K562 (cell line): ENCODE measurements around the gene CRLF1. TPM values are rescaled to one million over a fixed set of nuclear protein-coding genes. Genes with fewer than 3 reads are reported as not detected.
A peak's percentile ranks its signal among the peaks of the same experiment; 100 is the strongest.

Experiments used
- ASH1L ChIP-seq: fragments of 450-650 bp; IDR thresholded peaks from 2 replicates; pipeline ENCODE4 v1.6.1; 2018; ENCODE audit warnings: borderline replicate concordance, mild to moderate bottlenecking, low read depth; ENCODE audit not compliant: partially characterized antibody
- BRD4 ChIP-seq: fragments of 200-600 bp; sonication (generic); IDR thresholded peaks from 2 replicates; pipeline ENCODE4 v1.6.1; 2017; ENCODE audit warnings: inconsistent platforms
- C11orf30 ChIP-seq: fragments of 450-650 bp; IDR thresholded peaks from 2 replicates; pipeline ENCODE4 v1.6.1; 2016; ENCODE audit warnings: low read depth, mild to moderate bottlenecking
- CTCF ChIP-seq, 3 experiments: IDR thresholded peaks in 2 of 3; conservative IDR thresholded peaks in 1 of 3; 2 replicates each; pipeline ENCODE4 v1.5.1; 2011 to 2012; ENCODE audit warnings: low read length in 3 of 3, mild to moderate bottlenecking in 3 of 3, control low read depth in 2 of 3, improper control_type of control experiment in 1 of 3, inconsistent platforms in 1 of 3, low read depth in 1 of 3, mixed read lengths in 1 of 3, moderate library complexity in 1 of 3; ENCODE audit not compliant: insufficient read depth in 2 of 3
- DEAF1 ChIP-seq: fragments of 450-650 bp; formaldehyde crosslinking; IDR thresholded peaks from 2 replicates; pipeline ENCODE4 v1.4.0; 2020; ENCODE audit warnings: mild to moderate bottlenecking, moderate library complexity
- DLX4 ChIP-seq: fragments of 250-450 bp; sonication (Bioruptor Pico); IDR thresholded peaks from 2 replicates; pipeline ENCODE4 v1.6.1; 2021; ENCODE audit warnings: mild to moderate bottlenecking
- FUS ChIP-seq: fragments of 200-400 bp; formaldehyde crosslinking; optimal IDR thresholded peaks from 2 replicates; pipeline ENCODE3; 2017; ENCODE audit warnings: low read depth, low read length
- JUN ChIP-seq, 2 experiments: sonication (generic) in 1 of 2; formaldehyde crosslinking in 1 of 2; IDR thresholded peaks; 2 replicates each; pipeline versions ENCODE4 v1.6.1 to v1.8.0; 2012 to 2022; ENCODE audit warnings: borderline replicate concordance in 2 of 2, mild to moderate bottlenecking in 2 of 2, improper control_type of control experiment in 1 of 2, low read depth in 1 of 2, low read length in 1 of 2, missing genetic modification reagents in 1 of 2
- KHSRP ChIP-seq: fragments of 450-650 bp; IDR thresholded peaks from 2 replicates; pipeline ENCODE4 v1.6.1; 2017
- MYNN ChIP-seq, 2 experiments: sonication (generic); formaldehyde crosslinking in 1 of 2; IDR thresholded peaks; 2 replicates each; pipeline versions ENCODE4 v1.5.0 to v1.6.1; 2016 to 2020; ENCODE audit warnings: antibody characterized with exemption in 1 of 2, missing genetic modification reagents in 1 of 2
- SNAPC5 ChIP-seq: fragments of 250-450 bp; sonication (Bioruptor Pico); IDR thresholded peaks from 2 replicates; pipeline ENCODE4 v1.8.0; 2021; ENCODE audit warnings: moderate library complexity, mild to moderate bottlenecking, inconsistent platforms
- STAT6 ChIP-seq: sonication (generic); formaldehyde crosslinking; IDR thresholded peaks from 2 replicates; pipeline ENCODE4 v1.8.1; 2023; ENCODE audit warnings: mild to moderate bottlenecking, missing genetic modification reagents
- TFAM ChIP-seq: fragments of 250-450 bp; sonication (Bioruptor Pico); conservative IDR thresholded peaks from 2 replicates; pipeline ENCODE4 v1.5.0; 2021; ENCODE audit warnings: mild to moderate bottlenecking, moderate library complexity
- TFE3 ChIP-seq: fragments of 450-650 bp; formaldehyde crosslinking; IDR thresholded peaks from 2 replicates; pipeline ENCODE4 v1.4.0; 2020; ENCODE audit warnings: mild to moderate bottlenecking, mixed read lengths
- THAP7 ChIP-seq: fragments of 250-450 bp; sonication (Bioruptor Pico); IDR thresholded peaks from 2 replicates; pipeline ENCODE4 v1.5.0; 2021
- ZNF561 ChIP-seq: fragments of 450-650 bp; formaldehyde crosslinking; conservative IDR thresholded peaks from 2 replicates; pipeline ENCODE4 v1.4.0; 2020; ENCODE audit warnings: mild to moderate bottlenecking, moderate library complexity
- polyA plus RNA-seq, 8 experiments: library from polyadenylated mRNA; depleted of rRNA in 4 of 8; stranded (reverse) in 5 of 8; unstranded in 3 of 8; fragments of >200 nt; fragmentation: Nextera tagmentation in 2 of 8; fragmentation: Illumina TruSeq in 1 of 8; extraction: Ambion mirVana in 2 of 8; extraction: Trizol in 1 of 8; gene quantifications; 2 replicates each; pipeline versions ENCODE4 v1.2.1 to v1.2.3, GENCODE V29; 2011 to 2014; ENCODE audit warnings: inconsistent platforms in 1 of 8, missing spikeins in 1 of 8
- total RNA-seq, 7 experiments: library from RNA; depleted of rRNA in 6 of 7; stranded (reverse); fragments of >200 nt in 6 of 7; fragmentation: Illumina TruSeq in 2 of 7; extraction: Trizol in 2 of 7; gene quantifications; 2 replicates each; pipeline versions ENCODE4 v1.2.1 to v1.2.3, GENCODE V29; 2011 to 2021; ENCODE audit warnings: low replicate concordance in 1 of 7

CRLF1 gene
- total and polyA plus RNA-seq, 9 of the 15 experiments (the other 6 are each of a cell fraction or from before 2014, with no cell fraction given) = 0.85 to 3.6 (median 1.7) TPM

GRCh38 chr19:18571564-18572344 lies 34.8 kb downstream of the CRLF1 start, which contains the start of gene UBA52 (continued):
- TF ChIP-seq DEAF1 (no peak), KHSRP (no peak), MYNN (IDR thresholded peaks at IDR 0.05) (peak; percentile 60; the same call in 1 of the 2 replicates), MYNN (CRISPR knock-in tag; IDR thresholded peaks at IDR 0.05) (no peak), FUS (peak; percentile 76), C11orf30 (peak; percentile 88), CTCF (IDR thresholded peaks at IDR 0.05 in 2 of 3, conservative IDR thresholded peaks at IDR 0.05 in 1 of 3; ENCODE audit: insufficient read depth in 2 of 3, low read depth in 1 of 3, low read length in 3 of 3) (peak in 2 of 3 experiments; percentile 1 to 4; a peak in 1 of 6 replicates), THAP7 (CRISPR knock-in tag) (peak; percentile 66; the same call in 1 of the 2 replicates), ZNF561 (CRISPR knock-in tag) (no peak), STAT6 (CRISPR knock-in tag) (0 out of 2 replicates have a peak, but pooled peaks have one; percentile 63), JUN (IDR thresholded peaks at IDR 0.05; ENCODE audit: borderline replicate concordance, low read depth, low read length) (peak; percentile 87; the same call in 1 of the 2 replicates), JUN (CRISPR knock-in tag; IDR thresholded peaks at IDR 0.05; ENCODE audit: borderline replicate concordance) (peak; percentile 51; the same call in 1 of the 2 replicates), TFAM (CRISPR knock-in tag) (no peak), BRD4 (0 out of 2 replicates have a peak, but pooled peaks have one; percentile 58), SNAPC5 (CRISPR knock-in tag) (no peak), DLX4 (CRISPR knock-in tag) (no peak), ASH1L (no peak), TFE3 (CRISPR knock-in tag) (peak; percentile 48)
